Activated CD4-positive, alpha-beta T cell treated with anti-CD3 and anti-CD28 coated beads, Interleukin-2, amount 50 U/mL, for 4 hours (primary cell): ENCODE results near the gene MYLK3.
"Not testable (repeated sequence)": the region's sequence is repeated elsewhere in the genome, so short reads cannot be mapped to it uniquely, and the experiment has no call there.

Experiments used
- DNase-seq, 2 experiments: peaks; one replicate each; pipeline ENCODE4 v3.0.0-alpha.2; 2020

The MYLK3 gene

DNA sequence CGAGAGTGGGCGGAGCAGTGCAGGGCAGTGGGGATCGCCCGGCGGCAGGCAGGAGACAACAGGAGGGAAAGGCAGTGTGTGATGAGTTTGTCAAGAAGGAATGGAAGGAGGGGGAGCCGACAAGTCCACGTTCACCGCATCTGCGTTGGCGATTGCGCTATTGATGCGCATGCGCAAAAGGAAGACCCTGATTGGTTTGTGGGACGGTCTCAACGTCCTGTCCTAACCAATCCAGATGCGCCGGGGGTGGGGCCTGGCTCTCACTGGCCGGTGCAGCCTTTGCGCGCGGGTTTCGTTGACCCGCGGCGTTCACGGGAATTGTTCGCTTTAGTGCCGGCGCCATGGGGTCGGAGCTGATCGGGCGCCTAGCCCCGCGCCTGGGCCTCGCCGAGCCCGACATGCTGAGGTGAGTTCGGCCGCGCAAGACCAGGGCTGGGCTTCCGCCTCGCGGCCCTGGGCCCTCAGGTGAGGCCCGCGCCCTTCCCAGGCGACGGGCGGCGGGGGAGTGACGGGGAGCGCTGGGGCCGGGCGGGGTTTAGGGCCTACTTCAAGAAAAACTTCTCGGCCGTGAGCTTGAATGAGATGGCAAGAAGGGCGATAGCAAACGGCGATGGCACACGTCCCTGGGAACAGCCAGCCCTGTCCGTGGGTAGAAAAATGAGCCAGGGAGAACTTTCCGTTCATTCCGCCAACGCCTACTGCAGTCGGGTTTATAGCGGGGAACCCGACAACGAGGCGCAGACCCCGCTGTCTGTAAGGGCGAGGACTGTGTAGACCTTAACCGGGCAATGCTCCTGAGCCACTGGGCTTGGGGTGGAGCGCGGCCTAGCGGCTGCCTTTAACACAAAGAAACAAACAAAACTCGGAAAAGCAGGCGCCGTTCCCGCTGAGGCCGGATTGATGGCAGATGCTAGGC is 58.5 kb downstream of the MYLK3 start, which contains the start of gene ORC6:
Gene ORC6 (plus strand): TSS at position 295 of the 916 bp plus-strand sequence. CDS start 47 bp downstream, at position 342.
- DNase-seq: peak; percentile 96

- DNase-seq: peak; percentile 99 to 100
These were observed 59.3 kb downstream of the MYLK3 start, which contains the start of gene VPS35 for GRCh38 chr16:46688654-46689364. VPS35 (minus strand) TSS chr16:46689178; CDS start chr16:46689133, 45 bp downstream.

DNA sequence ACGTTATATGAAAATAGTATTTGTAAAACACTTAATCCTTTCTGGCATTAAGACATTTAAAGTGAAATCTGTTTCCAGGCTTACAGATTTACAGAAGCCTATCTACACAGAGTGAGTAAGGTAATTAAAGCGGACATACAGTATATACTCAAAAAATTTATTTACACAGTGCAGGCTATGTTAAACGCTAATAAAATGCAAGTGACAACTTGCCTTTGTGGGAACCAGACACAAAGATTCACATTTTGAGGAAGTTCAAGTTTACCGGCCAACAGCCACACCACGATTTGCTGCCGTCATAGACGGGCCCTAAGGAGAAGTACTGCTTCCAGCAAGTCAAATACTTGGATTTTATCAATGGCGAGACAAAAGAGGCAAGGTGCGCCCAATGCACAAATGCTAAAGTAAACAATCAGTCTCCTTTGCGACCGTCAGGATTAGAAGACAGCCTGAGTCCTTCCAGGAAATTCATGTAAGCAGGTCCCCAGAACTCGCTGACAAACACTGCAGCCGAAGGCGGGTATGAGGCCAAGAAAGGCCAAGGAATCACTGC is 60.0 kb downstream of the MYLK3 start:
- DNase-seq: no peak

GRCh38 chr16:46687486-46687885 is 60.7 kb downstream of the MYLK3 start:
- DNase-seq: no peak

DNA sequence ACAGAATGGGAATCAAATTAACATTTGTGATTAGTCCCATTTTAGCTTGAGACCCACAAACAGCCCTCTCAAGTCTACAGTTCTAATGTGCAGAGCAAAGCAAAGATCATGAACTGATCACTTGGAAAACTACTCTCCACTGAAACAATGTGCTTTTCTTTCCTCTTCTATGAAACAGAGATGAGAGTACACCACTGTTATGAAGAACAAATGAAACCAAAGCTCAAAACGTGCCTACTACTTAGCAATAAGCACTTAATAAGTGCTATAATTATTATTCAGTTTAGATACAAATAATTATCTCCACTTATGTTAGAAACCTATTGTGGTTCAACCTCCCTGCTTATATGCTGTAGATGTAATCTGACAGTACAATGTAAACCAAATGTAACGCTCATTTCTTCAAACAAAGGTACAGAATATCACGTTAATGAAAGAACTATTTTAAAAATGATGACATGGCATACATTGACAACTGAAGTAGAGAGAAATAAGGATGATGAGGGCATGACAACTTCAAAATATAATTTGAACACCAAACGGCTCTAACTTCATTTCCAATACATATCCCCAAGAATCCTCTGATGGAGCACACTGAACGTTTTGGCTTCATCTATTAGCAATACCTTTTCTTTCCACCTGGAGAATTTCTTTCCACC is 61.2 kb downstream of the MYLK3 start:
- no peak for DNase-seq

DNA sequence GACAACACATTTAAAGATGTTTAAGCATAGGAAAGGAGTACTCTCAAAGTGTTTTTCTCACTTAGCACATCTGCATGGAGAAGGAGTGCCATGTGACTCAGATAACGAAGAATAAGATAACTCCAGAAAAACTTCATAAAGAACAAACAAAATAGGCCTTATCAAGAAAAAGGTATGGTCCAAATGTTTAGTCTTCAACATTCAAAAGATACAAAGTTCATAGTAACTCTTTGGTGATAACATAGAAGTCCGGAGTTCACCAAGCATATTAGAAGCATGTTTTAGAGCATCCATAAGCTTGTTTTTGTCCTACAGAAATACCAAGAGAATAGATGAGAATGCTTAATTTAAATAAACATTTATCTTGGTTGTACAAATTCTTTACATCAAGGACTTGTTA is 66.3 kb downstream of the MYLK3 start:
- DNase-seq: not testable (repeated sequence)

- not testable (repeated sequence) for DNase-seq
These were observed 70.2 kb downstream of the MYLK3 start for GRCh38 chr16:46677943-46678342.

DNA sequence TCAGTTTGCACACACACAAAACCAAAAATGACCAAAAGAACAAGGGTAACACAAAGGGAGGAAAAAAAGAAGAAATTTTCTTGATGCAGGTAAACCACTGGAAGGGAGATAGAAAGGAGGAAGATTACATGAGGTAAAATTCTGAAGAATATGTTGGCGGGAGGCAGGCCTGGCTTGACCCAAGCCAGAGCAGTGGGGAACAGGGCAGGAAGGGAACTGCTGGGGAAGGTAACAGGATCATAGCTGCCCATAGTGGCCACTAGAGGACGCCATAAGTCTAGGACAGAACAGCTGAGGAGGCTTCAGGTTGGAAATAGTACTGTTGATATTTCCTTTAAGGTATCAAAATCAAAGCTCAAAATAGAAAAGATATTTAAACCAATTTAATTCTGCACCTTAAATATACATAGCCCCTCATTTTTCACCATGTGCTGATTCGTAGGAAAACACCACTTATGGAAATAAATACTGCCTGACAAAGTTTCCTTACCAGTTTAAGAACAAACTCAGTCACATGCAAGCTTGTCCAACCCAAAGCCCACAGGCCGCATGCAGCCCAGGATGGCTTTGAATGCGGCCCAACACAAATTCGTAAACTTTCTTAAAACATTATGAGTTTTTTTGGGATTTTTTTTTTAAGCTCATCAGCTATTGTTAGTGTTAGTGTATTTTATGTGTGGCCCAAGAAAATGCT is 74.7 kb downstream of the MYLK3 start:
- peak; percentile 27 for DNase-seq

DNA sequence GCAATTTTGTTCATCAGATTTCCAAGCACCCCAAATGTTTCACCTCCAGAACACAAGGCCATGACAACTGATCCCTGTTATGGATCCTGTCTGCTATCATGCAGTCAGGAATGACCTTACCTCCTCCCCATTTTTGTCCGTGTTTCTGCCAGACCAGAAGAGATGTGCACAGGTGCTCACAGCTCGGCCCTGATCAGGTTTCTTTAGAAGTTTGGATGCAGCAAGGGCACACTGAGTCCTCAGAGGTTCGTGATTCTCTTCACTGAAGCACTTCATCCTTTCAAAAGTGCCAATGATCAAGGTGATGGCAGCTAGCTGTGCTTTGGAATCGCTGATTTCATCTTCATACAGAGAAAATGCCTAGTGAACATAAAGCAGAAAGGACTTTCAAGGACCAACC is 86.0 kb downstream of the MYLK3 start:
- no peak for DNase-seq

DNA sequence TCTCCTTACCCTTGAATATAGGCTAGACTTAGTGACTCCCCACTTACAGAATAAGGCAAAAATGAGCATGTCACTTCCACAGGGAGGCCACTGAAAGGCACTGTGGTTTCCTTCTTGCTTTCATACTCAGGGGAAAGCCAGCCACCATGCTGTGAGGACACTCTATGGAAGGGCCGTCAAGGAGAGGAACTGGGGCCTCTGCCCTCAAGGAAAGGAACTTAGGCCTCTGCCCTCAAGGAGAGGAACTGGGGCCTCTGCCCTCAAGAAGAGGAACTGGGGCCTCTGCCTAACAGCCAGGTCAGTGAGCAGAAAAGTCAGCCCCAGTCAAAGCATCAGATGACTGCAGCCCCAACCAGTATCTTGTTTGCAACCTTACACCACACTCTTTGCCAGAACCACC is 89.2 kb downstream of the MYLK3 start:
- no peak for DNase-seq
